ENCODE measurements around the gene NOTUM. TPM values are rescaled to one million over a fixed set of nuclear protein-coding genes. Genes with fewer than 3 reads are reported as not detected.

The NOTUM gene
- total and polyA plus RNA-seq, 2 experiments from 2014 or later: 0.29 to 1.6 TPM

DNA sequence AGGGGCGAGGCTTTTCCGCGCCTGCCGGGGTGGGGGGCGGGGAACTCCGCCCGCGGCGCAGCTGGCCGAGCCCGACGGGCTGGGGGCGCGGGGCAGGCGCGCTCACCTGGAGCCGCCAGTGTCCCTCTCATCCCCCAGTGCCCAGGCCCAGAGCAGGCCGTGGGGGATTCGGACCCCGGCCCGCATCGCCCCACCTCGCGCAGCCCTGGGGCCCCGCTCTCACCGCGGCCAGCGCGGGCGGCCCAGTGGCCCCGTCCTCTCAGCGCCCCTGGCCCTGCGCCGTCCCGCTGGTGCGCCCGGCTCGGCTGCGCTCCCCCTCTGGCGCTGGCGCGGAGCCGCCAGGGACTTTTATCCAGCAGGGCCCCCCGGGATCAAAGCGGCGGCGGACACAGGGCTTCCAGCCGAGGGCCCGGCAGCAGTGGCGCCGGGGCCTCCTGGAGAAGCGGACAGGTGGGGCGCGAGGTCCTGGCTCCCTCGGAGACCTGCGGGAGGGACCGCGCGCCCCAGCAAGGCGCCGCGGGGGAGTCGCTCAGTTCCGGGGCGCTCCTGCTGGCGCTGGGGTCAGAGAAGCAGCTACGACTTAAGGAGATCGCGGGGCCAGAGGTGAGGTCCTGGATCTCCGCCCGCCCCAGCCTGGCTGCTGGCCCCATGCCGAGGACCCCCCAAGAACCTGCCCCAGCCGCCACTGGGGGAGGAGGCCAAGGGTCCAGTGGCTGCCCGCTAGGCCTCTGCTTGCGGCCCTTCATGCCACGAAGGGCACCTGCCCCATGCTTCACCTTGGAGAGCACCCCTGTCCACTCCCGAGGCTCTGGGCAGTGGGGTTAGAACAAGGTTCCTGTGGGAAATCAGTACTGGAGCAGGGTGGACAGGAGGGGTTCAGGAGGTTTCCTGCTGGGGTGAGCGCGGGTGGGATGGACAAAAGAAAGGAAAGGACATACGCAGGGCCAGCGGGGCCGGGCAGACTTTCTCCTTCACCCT lies 823 bp upstream of the NOTUM start:
- H3K4me2 ChIP-seq: peak overlapping the region; percentile 80
- DNase-seq (ENCODE audit: low spot score) (peak; percentile 41), ATAC-seq (peak; percentile 5)
- Mint-ChIP-seq H3K4me3 (peak overlapping the region; percentile 37; the same call in 2 of the 3 replicates), H3K27ac (no peak overlapping the region), H3K27me3 (ENCODE audit: insufficient read depth, low read depth, poor library complexity) (peaks cover 70% of the 10 kb centered on the region), H3K9me3 (peaks cover 3% of the 10 kb centered on the region; the same call in 1 of the 3 replicates), H3K4me1 (no peaks in the 10 kb centered on the region; the same call in 1 of the 3 replicates), H3K36me3 (ENCODE audit: low read depth) (no peaks in the 10 kb centered on the region; the same call in 2 of the 3 replicates)
- H3K9me2 ChIP-seq (ENCODE audit: insufficient read depth): no peaks in the 10 kb centered on the region
- no peak overlapping the region for H3K27ac ChIP-seq (ENCODE audit: low read depth)
- no peak for TF ChIP-seq EZH2phosphoT487 (IDR thresholded peaks at IDR 0.05; ENCODE audit: unreplicated experiment)
- TF ChIP-seq JUNB (IDR thresholded peaks at IDR 0.05; ENCODE audit: unreplicated experiment): no peak
- TF ChIP-seq STAT1 (IDR thresholded peaks at IDR 0.05; ENCODE audit: unreplicated experiment): no peak
- no peak for TF ChIP-seq EZH2 (IDR thresholded peaks at IDR 0.05; ENCODE audit: low read depth, unreplicated experiment)
- TF ChIP-seq ZNF114 (CRISPR knock-in tag; IDR thresholded peaks at IDR 0.05): no peak
- TF ChIP-seq POLR2AphosphoS5 (IDR thresholded peaks at IDR 0.05; ENCODE audit: low read depth): no peak
- H3K36me3 ChIP-seq (ENCODE audit: insufficient read depth): no peaks in the 10 kb centered on the region
- H3K79me2 ChIP-seq (replicated peaks; ENCODE audit: insufficient read depth): no peaks in the 10 kb centered on the region
- H2AFZ ChIP-seq: peak overlapping the region; percentile 43; the same call in 1 of the 2 replicates
- peaks cover 12% of the 10 kb centered on the region for H3F3A ChIP-seq (replicated peaks; ENCODE audit: low read depth)
- H3K4me1 ChIP-seq (ENCODE audit: insufficient read depth): peaks cover 10% of the 10 kb centered on the region; the same call in 1 of the 2 replicates
- H3K27me3 ChIP-seq (ENCODE audit: insufficient read depth): peaks cover 93% of the 10 kb centered on the region
- peak overlapping the region; percentile 56 for H3K4me3 ChIP-seq
- 0 out of 2 replicates have a peak, but pooled peaks cover 6% of the 10 kb centered on the region for H4K20me1 ChIP-seq (replicated peaks; ENCODE audit: insufficient read depth)

DNA sequence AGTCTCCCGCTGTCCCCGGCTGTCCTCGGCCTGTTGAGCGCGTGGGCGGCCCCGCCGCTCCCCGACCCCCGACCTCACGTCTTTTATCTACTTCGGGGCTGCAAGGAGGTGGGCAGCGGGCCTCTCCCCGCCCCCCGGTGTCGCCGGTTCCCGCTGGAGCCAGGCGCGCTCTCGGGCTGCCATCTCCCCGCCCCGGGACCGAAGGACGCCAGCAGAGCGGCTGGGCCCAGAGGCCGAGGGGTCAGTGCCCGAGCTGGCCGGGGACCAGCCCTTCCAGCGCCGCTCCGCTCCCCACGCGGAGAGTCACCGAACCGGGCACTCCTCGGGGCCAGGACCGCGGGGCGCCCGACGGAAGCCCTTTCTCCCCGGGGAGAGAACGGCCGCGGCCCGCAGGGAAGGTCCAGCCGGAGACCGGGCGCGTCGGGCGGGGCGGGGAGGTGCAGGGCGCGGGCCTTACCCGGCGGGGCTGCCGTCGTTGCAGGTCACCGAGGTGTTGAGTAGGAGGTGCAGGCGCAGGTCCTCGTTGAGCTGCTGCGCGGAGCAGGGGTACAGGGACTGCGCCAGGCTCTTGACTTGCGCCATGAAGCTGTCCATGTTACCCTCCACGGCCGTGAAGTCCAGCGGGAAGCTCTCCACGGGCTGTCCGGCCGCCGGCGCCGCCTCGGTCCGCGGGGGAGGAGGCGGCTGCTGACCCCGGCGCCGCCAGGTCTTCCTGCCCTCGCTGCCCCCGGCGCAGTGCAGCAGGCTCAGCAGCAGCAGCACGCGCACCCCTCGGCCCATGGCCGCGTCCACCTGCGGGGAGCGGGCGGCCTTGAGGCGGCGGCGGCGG lies 643 bp downstream of the NOTUM start:
- Histone ChIP-seq H3K4me3 (peak overlapping the region; percentile 48), H3K4me2 (peak overlapping the region; percentile 69), H3K27me3 (ENCODE audit: insufficient read depth) (peaks cover 83% of the 10 kb centered on the region), H3K36me3 (ENCODE audit: insufficient read depth) (no peaks in the 10 kb centered on the region), H3F3A (replicated peaks; ENCODE audit: low read depth) (peaks cover 12% of the 10 kb centered on the region), H3K9me2 (ENCODE audit: insufficient read depth) (no peaks in the 10 kb centered on the region), H4K20me1 (replicated peaks; ENCODE audit: insufficient read depth) (0 out of 2 replicates have a peak, but pooled peaks cover 6% of the 10 kb centered on the region), H3K27ac (ENCODE audit: low read depth) (no peak overlapping the region), H2AFZ (no peak overlapping the region), H3K79me2 (replicated peaks; ENCODE audit: insufficient read depth) (no peaks in the 10 kb centered on the region), H3K4me1 (ENCODE audit: insufficient read depth) (peaks cover 5% of the 10 kb centered on the region; the same call in 1 of the 2 replicates)
- Mint-ChIP-seq H3K4me1 (no peaks in the 10 kb centered on the region; the same call in 2 of the 3 replicates), H3K27me3 (ENCODE audit: insufficient read depth, low read depth, poor library complexity) (peaks cover 59% of the 10 kb centered on the region), H3K36me3 (ENCODE audit: low read depth) (no peaks in the 10 kb centered on the region; the same call in 2 of the 3 replicates), H3K9me3 (peaks cover 3% of the 10 kb centered on the region; the same call in 1 of the 3 replicates), H3K27ac (no peak overlapping the region), H3K4me3 (peak overlapping the region; percentile 44; the same call in 2 of the 3 replicates)
- TF ChIP-seq EZH2 (IDR thresholded peaks at IDR 0.05; ENCODE audit: low read depth, unreplicated experiment): peak; percentile 77
- no peak for TF ChIP-seq JUNB (IDR thresholded peaks at IDR 0.05; ENCODE audit: unreplicated experiment)
- DNase-seq (ENCODE audit: low spot score) (peak; percentile 66), ATAC-seq (peak; percentile 22)

All from GM23338 (cell line).